ENCODE results near the gene VDR.

GRCh38 chr12:47942614-47943225 lies 37.9 kb upstream of the VDR start:
- TF ChIP-seq CTCF (IDR thresholded peaks at IDR 0.05; ENCODE audit: poor library complexity) (no peak), EZH2 (IDR thresholded peaks at IDR 0.05; ENCODE audit: borderline replicate concordance) (no peak)
